Adrenal gland (tissue), 12 donors: ENCODE results near the gene LY86. TPM values are rescaled to one million over a fixed set of nuclear protein-coding genes. Genes with fewer than 3 reads are reported as not detected.

ENCODE experiments used
- DNase-seq, 7 donors: peaks; one replicate each; pipeline ENCODE4 v3.0.0-alpha.2; 2019 to 2020
- H3K27ac ChIP-seq, 5 donors: fragments of 200-600 bp; sonication (generic) in 4 of 5; 1 replicate in 3 of 5; 2 replicates in 2 of 5; pipeline versions ENCODE4 v1.5.1 to v1.8.0; 2016 to 2020; ENCODE audit warnings: mild to moderate bottlenecking in 1 of 5
- H3K27me3 ChIP-seq: fragments of 200-600 bp; 2 replicates; pipeline ENCODE4 v1.8.0; 2021
- H3K36me3 ChIP-seq, 2 donors: fragments of 200-600 bp; replicated peaks in 1 of 2; 1 replicate in 1 of 2; 2 replicates in 1 of 2; pipeline versions ENCODE4 v1.5.1 to v1.8.0; 2018 to 2022
- H3K4me1 ChIP-seq, 2 donors: fragments of 200-600 bp; replicated peaks in 1 of 2; 1 replicate in 1 of 2; 2 replicates in 1 of 2; pipeline versions ENCODE4 v1.5.1 to v1.8.0; 2018 to 2021
- H3K4me3 ChIP-seq, 4 donors: fragments of 200-600 bp; sonication (generic) in 3 of 4; one replicate each; pipeline ENCODE4 v1.5.1; 2016 to 2018
- H3K9me3 ChIP-seq, 3 donors: fragments of 200-600 bp; sonication (generic) in 1 of 3; replicated peaks in 1 of 3; 1 replicate in 2 of 3; 2 replicates in 1 of 3; pipeline versions ENCODE4 v1.5.1 to v1.8.0; 2016 to 2021
- CTCF ChIP-seq, 6 experiments: fragments of 450-650 bp in 4 of 6; fragments of 200-600 bp in 2 of 6; sonication (generic) in 1 of 6; IDR thresholded peaks; 1 replicate in 5 of 6; 2 replicates in 1 of 6; pipeline versions ENCODE4 v1.5.1 to v1.8.0; 2016 to 2021; ENCODE audit warnings: antibody characterized with exemption in 6 of 6, mild to moderate bottlenecking in 2 of 6, moderate library complexity in 1 of 6
- POLR2A ChIP-seq, 2 donors: fragments of 450-650 bp; IDR thresholded peaks; one replicate each; pipeline ENCODE4 v1.6.1; 2017; ENCODE audit warnings: antibody characterized with exemption in 2 of 2, mild to moderate bottlenecking in 2 of 2, moderate library complexity in 1 of 2
- WGBS, 4 donors: extraction: QIAGEN DNeasy Blood & Tissue Kit in 2 of 4; methylation state at CpG; one replicate each; pipeline versions ENCODE4 v1.1.5 to v1.1.7; 2013 to 2017; 5-methylcytosine and 5-hydroxymethylcytosine counted together
- intact Hi-C, 2 donors: fragments of 100-400 bp; cut with DNase I; formaldehyde crosslinking; loops; one replicate each; pipeline versions ENCODE4 v1.14.1 to v1.15.0; 2022 to 2023
- polyA plus RNA-seq, 3 donors: library from polyadenylated mRNA; stranded (reverse); fragments of 200-250 nt in 2 of 3; fragments of 350-450 nt in 1 of 3; fragmentation: Illumina TruSeq in 1 of 3; extraction: RNeasy Lipid Tissue Mini Kit (QIAGEN cat#74804) in 1 of 3; gene quantifications; one replicate each; pipeline ENCODE4 v1.2.3, GENCODE V29; 2013 to 2014
- total RNA-seq, 9 donors: library from RNA; depleted of rRNA in 4 of 9; stranded (reverse); fragments of >200 nt in 4 of 9; fragments of 120-200 nt in 1 of 9; fragmentation: NEBNext Ultra II Directional in 1 of 9; extraction: Animal tissue kit (Norgen Biotek cat#: 25700) in 1 of 9; gene quantifications; one replicate each; pipeline versions ENCODE4 v1.1.0 to v1.2.4, GENCODE V29; 2013 to 2023
- donor health status: healthy with polysubstance abuse.
- donor health status: Bipolar disorder and iron deficiency.
- donor health status: DM: yes; HTN: yes; CAD: no.
- donor health status: DM: no; HTN: no; CAD: no.
- donor health status: DM: no; HTN: no; CAD: no.
- donor health status: DM: yes; HTN: yes; CAD: no.

Gene LY86
- total and polyA plus RNA-seq, 12 donors, result 0.60 to 25.7 (median 7.1) TPM

- TF ChIP-seq CTCF (IDR thresholded peaks at IDR 0.05) (no peak), POLR2A (IDR thresholded peaks at IDR 0.05) (no peak)
- intact Hi-C loops, result no loop called here
Observed at GRCh38 chr6:6651335-6651734, 62.8 kb downstream of the LY86 start.

GRCh38 chr6:6652932-6653331 lies 64.4 kb downstream of the LY86 start:
- no peak for DNase-seq
- no peak overlapping the region for H3K27ac ChIP-seq
- whole genome bisulfite sequencing, 4 donors, result 79 to 89% (median 85%) methylated on average over 5 of the region's 5 CpGs
- H3K9me3 ChIP-seq, result no peaks in the 10 kb centered on the region
- intact Hi-C loops, result no loop called here
- H3K4me1 ChIP-seq, result peaks cover 0 to 3% of the 10 kb centered on the region in 2 donors
- no peak overlapping the region for H3K4me3 ChIP-seq
- H3K27me3 ChIP-seq, result no peaks in the 10 kb centered on the region
- TF ChIP-seq POLR2A (IDR thresholded peaks at IDR 0.05) (no peak), CTCF (IDR thresholded peaks at IDR 0.05) (no peak)
- no peaks in the 10 kb centered on the region for H3K36me3 ChIP-seq

More at GRCh38 chr6:6651335-6651734, 62.8 kb downstream of the LY86 start:
- no peak for DNase-seq
- Histone ChIP-seq H3K9me3 (no peaks in the 10 kb centered on the region), H3K4me1 (peaks cover 0 to 3% of the 10 kb centered on the region in 2 donors), H3K4me3 (no peak overlapping the region), H3K36me3 (no peaks in the 10 kb centered on the region), H3K27me3 (no peaks in the 10 kb centered on the region), H3K27ac (no peak overlapping the region)

GRCh38 chr6:6654599-6655575 lies 66.4 kb downstream of the LY86 start:
- TF ChIP-seq POLR2A (IDR thresholded peaks at IDR 0.05) (no peak), CTCF (IDR thresholded peaks at IDR 0.05) (no peak)
- H3K36me3 ChIP-seq, result no peaks in the 10 kb centered on the region
- H3K4me1 ChIP-seq, result peaks cover 0 to 3% of the 10 kb centered on the region in 2 donors
- H3K27ac ChIP-seq, result peak overlapping the region in 2 of 5 donors; percentile 49 to 71
- no peak overlapping the region for H3K4me3 ChIP-seq
- peak in 4 of 7 donors; percentile 29 to 65 (median 43) for DNase-seq
- WGBS, 4 donors, result 66 to 77% (median 70%) methylated on average over 16 of the region's 16 CpGs
- H3K9me3 ChIP-seq, result no peaks in the 10 kb centered on the region
- no peaks in the 10 kb centered on the region for H3K27me3 ChIP-seq
- intact Hi-C loops, result no loop called here

GRCh38 chr6:6655805-6656251 lies 67.3 kb downstream of the LY86 start:
- intact Hi-C loops, result no loop called here
- Histone ChIP-seq H3K36me3 (no peaks in the 10 kb centered on the region), H3K27me3 (no peaks in the 10 kb centered on the region), H3K27ac (peak overlapping the region in 1 of 5 donors; percentile 54), H3K4me3 (no peak overlapping the region), H3K4me1 (peaks cover 0 to 3% of the 10 kb centered on the region in 2 donors), H3K9me3 (no peaks in the 10 kb centered on the region)
- WGBS, 4 donors, result 70 to 89% (median 83%) methylated on average over 9 of the region's 9 CpGs
- TF ChIP-seq POLR2A (IDR thresholded peaks at IDR 0.05), result no peak
- no peak for TF ChIP-seq CTCF (IDR thresholded peaks at IDR 0.05)
- DNase-seq, result no peak
